ENCODE data around the gene MAP2K6.

MAP2K6 gene

GRCh38 chr17:69462882-69463281 lies 48.4 kb downstream of the MAP2K6 start:
- DNase-seq (ENCODE audit: insufficient read length, low spot score) (no peak), FAIRE-seq (no peak)
- TF ChIP-seq POLR2AphosphoS5 (IDR thresholded peaks at IDR 0.05; ENCODE audit: low read depth, low read length), result no peak
- no peak for TF ChIP-seq PAX5 (IDR thresholded peaks at IDR 0.05; ENCODE audit: insufficient read depth, low read length, severe bottlenecking)
- TF ChIP-seq TAF1 (IDR thresholded peaks at IDR 0.05; ENCODE audit: low read depth, low read length), result no peak
- TF ChIP-seq POLR2A (IDR thresholded peaks at IDR 0.05; ENCODE audit: low read depth, low read length), result no peak

- DNase-seq (ENCODE audit: insufficient read length, low spot score), result no peak
- TF ChIP-seq POLR2A (IDR thresholded peaks at IDR 0.05; ENCODE audit: low read depth, low read length) (no peak), POU2F2 (IDR thresholded peaks at IDR 0.05; ENCODE audit: low read depth, low read length) (no peak), TAF1 (IDR thresholded peaks at IDR 0.05; ENCODE audit: low read depth, low read length) (no peak), PAX5 (IDR thresholded peaks at IDR 0.05; ENCODE audit: insufficient read depth, low read length, severe bottlenecking) (no peak), SPI1 (IDR thresholded peaks at IDR 0.05; ENCODE audit: low read depth, low read length) (no peak), POLR2AphosphoS5 (IDR thresholded peaks at IDR 0.05; ENCODE audit: low read depth, low read length) (no peak)
- FAIRE-seq, result no peak
Measured at GRCh38 chr17:69466451-69466850, 52.0 kb downstream of the MAP2K6 start.

GRCh38 chr17:69466905-69467667 lies 52.6 kb downstream of the MAP2K6 start:
- no peak for TF ChIP-seq TAF1 (IDR thresholded peaks at IDR 0.05; ENCODE audit: low read depth, low read length)
- no peak for TF ChIP-seq PAX5 (IDR thresholded peaks at IDR 0.05; ENCODE audit: insufficient read depth, low read length, severe bottlenecking)
- TF ChIP-seq POU2F2 (IDR thresholded peaks at IDR 0.05; ENCODE audit: low read depth, low read length), result no peak
- no peak for TF ChIP-seq SPI1 (IDR thresholded peaks at IDR 0.05; ENCODE audit: low read depth, low read length)
- no peak for TF ChIP-seq POLR2AphosphoS5 (IDR thresholded peaks at IDR 0.05; ENCODE audit: low read depth, low read length)
- no peak for TF ChIP-seq POLR2A (IDR thresholded peaks at IDR 0.05; ENCODE audit: low read depth, low read length)
- no peak for DNase-seq (ENCODE audit: insufficient read length, low spot score)
- no peak for FAIRE-seq

GRCh38 chr17:69468207-69468606 lies 53.7 kb downstream of the MAP2K6 start:
- no peak for FAIRE-seq
- no peak for DNase-seq (ENCODE audit: insufficient read length, low spot score)
- TF ChIP-seq PAX5 (IDR thresholded peaks at IDR 0.05; ENCODE audit: insufficient read depth, low read length, severe bottlenecking), result no peak
- no peak for TF ChIP-seq POLR2AphosphoS5 (IDR thresholded peaks at IDR 0.05; ENCODE audit: low read depth, low read length)

- FAIRE-seq (no peak), DNase-seq (ENCODE audit: insufficient read length, low spot score) (no peak)
- no peak for TF ChIP-seq TAF1 (IDR thresholded peaks at IDR 0.05; ENCODE audit: low read depth, low read length)
- no peak for TF ChIP-seq PAX5 (IDR thresholded peaks at IDR 0.05; ENCODE audit: insufficient read depth, low read length, severe bottlenecking)
- TF ChIP-seq POLR2A (IDR thresholded peaks at IDR 0.05; ENCODE audit: low read depth, low read length), result no peak
- TF ChIP-seq SPI1 (IDR thresholded peaks at IDR 0.05; ENCODE audit: low read depth, low read length), result no peak
- no peak for TF ChIP-seq POU2F2 (IDR thresholded peaks at IDR 0.05; ENCODE audit: low read depth, low read length)
- TF ChIP-seq POLR2AphosphoS5 (IDR thresholded peaks at IDR 0.05; ENCODE audit: low read depth, low read length), result no peak
Measured at GRCh38 chr17:69470702-69471101, 56.2 kb downstream of the MAP2K6 start.

- DNase-seq (ENCODE audit: insufficient read length, low spot score) (no peak), FAIRE-seq (no peak)
- TF ChIP-seq TAF1 (IDR thresholded peaks at IDR 0.05; ENCODE audit: low read depth, low read length) (no peak), POLR2A (IDR thresholded peaks at IDR 0.05; ENCODE audit: low read depth, low read length) (no peak), POU2F2 (IDR thresholded peaks at IDR 0.05; ENCODE audit: low read depth, low read length) (no peak)
Measured at GRCh38 chr17:69471406-69471805, 56.9 kb downstream of the MAP2K6 start.

- TF ChIP-seq PAX5 (IDR thresholded peaks at IDR 0.05; ENCODE audit: insufficient read depth, low read length, severe bottlenecking) (no peak), POLR2AphosphoS5 (IDR thresholded peaks at IDR 0.05; ENCODE audit: low read depth, low read length) (no peak), POU2F2 (IDR thresholded peaks at IDR 0.05; ENCODE audit: low read depth, low read length) (no peak), SPI1 (IDR thresholded peaks at IDR 0.05; ENCODE audit: low read depth, low read length) (no peak), TAF1 (IDR thresholded peaks at IDR 0.05; ENCODE audit: low read depth, low read length) (no peak), POLR2A (IDR thresholded peaks at IDR 0.05; ENCODE audit: low read depth, low read length) (no peak)
- DNase-seq (ENCODE audit: insufficient read length, low spot score) (no peak), FAIRE-seq (no peak)
Measured at GRCh38 chr17:69473841-69474831, 59.6 kb downstream of the MAP2K6 start.

- FAIRE-seq, result no peak
- TF ChIP-seq PAX5 (IDR thresholded peaks at IDR 0.05; ENCODE audit: insufficient read depth, low read length, severe bottlenecking) (no peak), POU2F2 (IDR thresholded peaks at IDR 0.05; ENCODE audit: low read depth, low read length) (no peak), POLR2A (IDR thresholded peaks at IDR 0.05; ENCODE audit: low read depth, low read length) (no peak), TAF1 (IDR thresholded peaks at IDR 0.05; ENCODE audit: low read depth, low read length) (no peak), SPI1 (IDR thresholded peaks at IDR 0.05; ENCODE audit: low read depth, low read length) (no peak), POLR2AphosphoS5 (IDR thresholded peaks at IDR 0.05; ENCODE audit: low read depth, low read length) (no peak)
- no peak for DNase-seq (ENCODE audit: insufficient read length, low spot score)
Measured at GRCh38 chr17:69477204-69477902, 62.9 kb downstream of the MAP2K6 start.

- TF ChIP-seq PAX5 (IDR thresholded peaks at IDR 0.05; ENCODE audit: insufficient read depth, low read length, severe bottlenecking) (no peak), POLR2AphosphoS5 (IDR thresholded peaks at IDR 0.05; ENCODE audit: low read depth, low read length) (no peak), SPI1 (IDR thresholded peaks at IDR 0.05; ENCODE audit: low read depth, low read length) (no peak)
- DNase-seq (ENCODE audit: insufficient read length, low spot score) (no peak), FAIRE-seq (no peak)
Measured at GRCh38 chr17:69477903-69478266, 63.4 kb downstream of the MAP2K6 start.

All from GM12891 (cell line).